HG02885 (cell line): ENCODE data around the gene DYNLT2B.
A peak's percentile ranks its signal among the peaks of the same experiment; 100 is the strongest.
"Not testable (repeated sequence)": the region's sequence is repeated elsewhere in the genome, so short reads cannot be mapped to it uniquely, and the experiment has no call there.

ENCODE experiments used
- ATAC-seq: cut with Tn5 transposase; IDR thresholded peaks from one replicate; pipeline ENCODE4 v1.9.1; 2021; ENCODE audit warnings: mild to moderate bottlenecking; ENCODE audit not compliant: unreplicated experiment, poor library complexity

The DYNLT2B gene

GRCh38 chr3:196274585-196274984 is 43.5 kb downstream of the DYNLT2B start:
- ATAC-seq = peak; percentile 82

DNA sequence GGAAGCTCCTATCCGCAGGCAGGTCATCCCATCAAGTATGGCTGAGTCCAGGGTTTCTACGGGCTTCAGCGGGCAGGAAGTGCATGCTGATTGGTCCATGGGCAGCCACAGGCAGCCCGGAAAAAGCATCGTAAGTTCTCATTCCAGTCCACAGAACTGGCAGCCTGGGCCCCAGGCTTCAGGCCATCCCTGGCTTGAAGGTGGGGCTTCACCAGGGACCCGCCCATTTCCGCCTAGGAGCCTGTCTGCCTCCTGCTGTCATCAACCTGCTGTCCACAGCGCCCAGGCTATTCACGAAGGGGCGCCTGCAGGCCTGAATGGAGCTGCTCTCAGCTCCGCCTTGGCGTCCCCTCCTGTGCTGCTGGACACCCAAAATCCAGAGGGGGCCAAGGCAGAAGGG is 44.4 kb downstream of the DYNLT2B start:
- no peak for ATAC-seq

- no peak for ATAC-seq
These were observed 45.2 kb downstream of the DYNLT2B start for GRCh38 chr3:196272826-196273225.

DNA sequence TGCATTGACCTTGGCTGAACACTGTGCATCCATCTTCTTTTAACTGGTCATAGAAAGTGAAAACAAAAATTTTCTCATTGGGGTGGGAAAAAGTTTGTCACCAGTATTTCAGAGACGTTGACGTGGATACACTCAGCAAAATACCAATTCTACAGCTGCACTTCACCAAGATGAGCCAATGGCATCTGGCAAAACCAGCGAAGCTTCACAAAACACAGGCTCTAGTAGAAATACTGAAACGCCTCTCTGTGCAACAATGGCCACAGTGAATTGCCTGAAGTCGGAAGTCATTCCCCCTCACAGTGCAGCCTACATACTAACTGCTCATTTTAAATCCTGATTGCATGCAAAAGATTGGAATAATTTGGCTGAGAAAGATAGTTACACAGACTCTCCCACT is 47.5 kb downstream of the DYNLT2B start:
- ATAC-seq = no peak

- ATAC-seq = no peak
These were observed 49.5 kb downstream of the DYNLT2B start for GRCh38 chr3:196268284-196269163.

DNA sequence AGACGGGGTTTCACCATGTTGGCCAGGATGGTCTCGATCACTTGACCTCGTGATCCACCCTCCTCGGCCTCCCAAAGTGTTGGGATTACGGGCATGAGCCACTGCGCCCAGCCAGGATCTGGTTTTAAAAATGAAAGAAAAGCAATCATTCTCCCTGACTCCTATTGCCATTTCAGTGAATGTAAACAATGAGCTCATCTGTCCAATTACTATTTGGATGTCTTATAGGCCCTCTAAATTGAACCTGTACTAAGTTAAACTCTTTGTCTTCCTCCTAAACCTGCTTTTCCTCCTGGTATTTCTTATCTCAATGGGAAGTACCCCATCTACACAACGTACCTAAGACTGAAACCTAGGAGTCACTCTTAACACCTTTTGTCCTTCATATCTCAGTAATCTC is 54.2 kb downstream of the DYNLT2B start:
- ATAC-seq = no peak

DNA sequence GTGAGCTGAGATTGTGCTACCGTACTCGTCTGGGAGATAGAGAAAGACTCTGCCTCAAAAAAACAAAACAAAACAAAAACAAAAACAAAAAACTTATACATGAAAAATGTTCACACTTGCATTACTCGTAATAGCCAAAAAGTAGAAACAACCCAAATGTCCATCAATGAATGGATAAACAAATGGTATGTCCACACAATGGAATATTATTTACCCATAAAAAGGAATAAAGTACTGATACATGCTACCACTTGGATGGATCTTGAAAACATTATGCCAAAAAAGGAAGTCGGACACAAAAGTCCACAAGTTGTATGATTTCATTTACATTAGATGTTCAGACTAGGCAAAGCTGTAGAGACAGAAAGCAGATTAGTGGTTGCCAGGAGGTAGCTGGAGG is 57.3 kb downstream of the DYNLT2B start:
- no peak for ATAC-seq

DNA sequence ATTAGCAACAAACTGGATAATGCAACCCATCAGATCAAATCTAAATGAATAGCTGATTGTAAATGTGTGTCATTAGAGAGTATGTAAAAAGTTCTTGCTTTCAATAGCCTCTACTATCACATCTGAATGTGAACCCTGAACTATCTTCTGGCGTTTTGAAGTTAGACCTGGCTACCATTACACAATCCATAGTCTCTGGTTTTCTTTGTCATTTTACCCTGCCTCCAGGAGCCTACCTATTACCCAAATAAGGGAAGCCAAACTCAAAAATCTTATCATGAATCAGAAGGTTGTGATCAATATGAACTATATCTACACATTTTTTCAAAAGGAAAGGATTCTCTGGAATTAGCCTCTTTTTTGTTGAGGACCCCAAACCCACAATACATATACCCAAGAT is 62.3 kb downstream of the DYNLT2B start:
- no peak for ATAC-seq

GRCh38 chr3:196254376-196255283 is 63.4 kb downstream of the DYNLT2B start:
- no peak for ATAC-seq

- ATAC-seq = no peak
These were observed 66.1 kb downstream of the DYNLT2B start for GRCh38 chr3:196251918-196252317.

DNA sequence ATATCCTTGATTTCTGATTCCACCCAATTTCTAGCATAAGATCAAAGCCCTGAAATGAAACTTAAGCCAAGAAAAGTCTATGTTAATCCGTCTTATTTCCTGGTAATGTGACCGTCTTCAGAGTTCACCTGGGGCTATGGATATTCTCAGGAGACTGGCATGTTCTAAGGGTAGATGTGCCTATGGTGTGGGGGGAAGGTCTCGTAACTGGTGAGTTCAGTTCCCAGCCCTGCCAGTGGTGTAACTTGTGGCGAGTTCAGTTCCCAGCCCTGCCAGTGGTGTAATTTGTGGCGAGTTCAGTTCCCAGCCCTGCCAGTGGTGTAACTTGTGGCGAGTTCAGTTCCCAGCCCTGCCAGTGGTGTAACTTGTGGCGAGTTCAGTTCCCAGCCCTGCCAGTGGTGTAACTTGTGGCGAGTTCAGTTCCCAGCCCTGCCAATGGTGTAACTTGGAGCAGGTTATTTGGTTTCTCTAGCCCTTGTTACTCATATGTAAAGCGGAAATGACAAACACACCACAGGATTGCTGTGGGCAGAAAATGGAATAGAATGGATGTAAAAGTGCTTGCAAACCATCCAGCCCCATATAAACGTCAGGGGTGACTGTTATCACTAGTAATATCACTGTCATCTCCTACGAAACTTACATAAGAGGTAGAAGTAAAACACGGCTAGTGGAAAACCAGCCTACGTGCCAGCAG is 71.3 kb downstream of the DYNLT2B start:
- no peak for ATAC-seq

- not testable (repeated sequence) for ATAC-seq
These were observed 73.9 kb downstream of the DYNLT2B start for GRCh38 chr3:196244166-196244565.

- ATAC-seq = no peak
These were observed 76.3 kb downstream of the DYNLT2B start for GRCh38 chr3:196241704-196242103.
